IPS-18a (cell line): ENCODE data around the gene GNG13.

Experiments
- H3K27ac ChIP-seq: one replicate; pipeline ENCODE4 v1.5.1; 2013; ENCODE audit warnings: low read length
- H3K27me3 ChIP-seq: one replicate; pipeline ENCODE4 v1.6.1; 2013; ENCODE audit warnings: mild to moderate bottlenecking, low read length; ENCODE audit not compliant: control insufficient read depth, insufficient read depth
- H3K36me3 ChIP-seq: one replicate; pipeline ENCODE4 v1.6.1; 2013; ENCODE audit warnings: low read depth, low read length; ENCODE audit not compliant: control insufficient read depth
- H3K4me1 ChIP-seq: one replicate; pipeline ENCODE4 v1.6.1; 2013; ENCODE audit warnings: low read depth, low read length; ENCODE audit not compliant: control insufficient read depth
- H3K4me3 ChIP-seq: one replicate; pipeline ENCODE4 v1.5.1; 2013; ENCODE audit warnings: low read length
- H3K9ac ChIP-seq: one replicate; pipeline ENCODE4 v1.6.1; 2013; ENCODE audit warnings: mild to moderate bottlenecking, low read length, moderate library complexity
- H3K9me3 ChIP-seq: one replicate; pipeline ENCODE4 v1.6.1; 2013; ENCODE audit warnings: low read depth, low read length; ENCODE audit not compliant: control insufficient read depth

Gene GNG13

GRCh38 chr16:787978-788398 lies 12.5 kb downstream of the GNG13 start, which contains the start of gene RPUSD1:
TSS of gene RPUSD1 (minus strand) at chr16:788381. CDS start at chr16:787737, 644 bp downstream.
- no peaks in the 10 kb centered on the region for H3K9me3 ChIP-seq
- H3K27me3 ChIP-seq, result no peaks in the 10 kb centered on the region
- peaks cover 22% of the 10 kb centered on the region for H3K36me3 ChIP-seq
- H3K9ac ChIP-seq, result peak within 1 kb of the TSS; percentile 69
- peak within 1 kb of the TSS; percentile 89 for H3K4me3 ChIP-seq
- H3K27ac ChIP-seq, result no peak within 1 kb of the TSS
- H3K4me1 ChIP-seq, result no peaks in the 10 kb centered on the region

DNA sequence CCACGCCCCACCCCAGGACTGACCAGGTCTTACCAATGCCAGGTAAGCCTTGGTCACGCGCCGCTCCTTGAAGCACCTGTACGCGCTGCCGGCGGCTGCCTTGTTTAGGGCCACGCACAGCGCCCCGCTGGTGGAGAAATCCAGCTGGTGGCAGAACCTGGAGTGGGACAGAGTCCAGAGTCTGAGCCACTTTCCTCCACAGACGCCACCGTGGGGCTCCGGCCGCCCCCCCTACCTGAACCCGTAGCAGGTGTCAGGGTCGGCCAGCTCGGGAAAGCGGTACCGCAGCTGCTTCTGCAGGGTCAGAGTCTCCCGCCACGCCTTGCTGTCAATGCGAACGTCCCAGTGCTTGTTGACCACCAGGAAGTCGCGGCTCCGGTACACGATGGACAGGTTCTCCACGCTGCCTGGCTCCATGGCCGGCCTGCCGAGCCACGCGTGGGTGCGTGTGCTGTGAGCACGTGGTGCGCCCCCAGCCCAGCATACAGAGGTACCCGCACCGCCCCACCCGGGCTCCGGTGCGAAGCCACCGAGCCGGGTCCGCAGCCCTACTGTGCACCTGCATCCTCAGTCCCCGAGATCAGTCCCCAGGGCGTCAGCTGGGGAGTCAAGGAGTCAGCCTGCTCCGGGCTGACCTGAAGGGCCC lies 13.1 kb downstream of the GNG13 start:
- Histone ChIP-seq H3K27me3 (no peaks in the 10 kb centered on the region), H3K4me1 (no peaks in the 10 kb centered on the region), H3K36me3 (peaks cover 22% of the 10 kb centered on the region), H3K9me3 (no peaks in the 10 kb centered on the region), H3K27ac (no peak overlapping the region), H3K9ac (peak overlapping the region; percentile 69), H3K4me3 (peak overlapping the region; percentile 89)

- Histone ChIP-seq H3K27me3 (no peaks in the 10 kb centered on the region), H3K4me1 (no peaks in the 10 kb centered on the region), H3K36me3 (peaks cover 11% of the 10 kb centered on the region), H3K9ac (no peak overlapping the region), H3K9me3 (no peaks in the 10 kb centered on the region), H3K27ac (no peak overlapping the region), H3K4me3 (no peak overlapping the region)
Measured at GRCh38 chr16:785563-786535, 14.7 kb downstream of the GNG13 start.

DNA sequence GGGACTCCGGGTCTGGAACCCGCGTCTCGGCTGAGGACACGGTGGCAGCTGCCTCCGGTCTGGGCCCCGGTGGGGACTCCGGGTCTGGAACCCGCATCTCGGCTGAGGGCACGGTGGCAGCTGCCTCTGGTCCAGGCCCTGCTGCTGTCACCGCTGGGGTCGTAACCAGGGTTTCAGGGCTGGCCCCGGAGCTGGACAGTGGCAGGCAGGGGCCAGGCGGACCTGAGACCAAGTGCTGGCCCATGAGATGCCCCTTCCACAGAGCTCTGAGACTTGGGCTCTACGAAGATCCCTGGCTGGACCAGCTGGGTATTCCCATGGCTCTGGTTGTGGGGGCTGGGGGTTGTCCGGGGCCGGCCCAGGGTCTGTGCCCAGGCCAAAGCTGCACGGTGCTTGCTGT lies 16.1 kb downstream of the GNG13 start:
- Histone ChIP-seq H3K27me3 (no peaks in the 10 kb centered on the region), H3K27ac (no peak overlapping the region), H3K4me3 (no peak overlapping the region), H3K4me1 (no peaks in the 10 kb centered on the region), H3K36me3 (peaks cover 6% of the 10 kb centered on the region), H3K9ac (no peak overlapping the region), H3K9me3 (no peaks in the 10 kb centered on the region)

DNA sequence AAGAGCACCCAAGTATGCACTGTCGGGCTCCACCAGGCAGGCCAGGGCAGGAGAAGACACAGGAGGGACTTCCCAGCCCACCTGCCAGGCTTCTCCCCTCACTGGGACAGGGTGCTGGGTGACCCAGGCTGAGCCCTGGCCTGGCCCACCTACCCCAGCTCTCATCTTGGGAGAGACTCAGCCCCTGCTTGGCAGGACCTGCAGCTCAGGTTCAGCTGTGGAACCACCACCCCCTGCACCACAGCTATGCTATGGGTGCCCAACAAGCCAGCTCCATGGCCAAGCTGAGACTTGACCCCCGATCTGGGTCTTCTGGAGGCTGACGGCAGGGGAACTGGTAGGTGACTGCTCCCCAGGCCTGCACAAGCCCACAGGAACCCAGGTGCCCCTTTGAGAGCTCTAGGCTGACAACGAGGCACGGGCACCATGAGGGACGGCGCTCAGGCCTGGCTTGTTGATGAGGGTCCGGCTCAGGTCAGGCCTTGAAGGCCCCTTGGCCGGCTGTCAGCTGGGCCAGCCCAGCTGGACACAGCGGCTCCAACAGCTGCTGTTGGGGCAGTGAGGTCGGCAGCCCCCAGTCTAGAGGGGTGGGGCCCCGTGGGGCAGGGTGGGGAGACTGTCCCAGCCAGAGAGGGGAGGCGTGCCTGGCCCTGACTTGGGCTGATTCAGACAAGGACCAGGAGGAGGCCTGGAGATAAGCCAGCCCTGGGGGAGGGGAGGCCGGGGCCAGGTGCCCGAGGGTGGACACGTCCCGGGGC lies 17.0 kb downstream of the GNG13 start:
- no peak overlapping the region for H3K27ac ChIP-seq
- no peaks in the 10 kb centered on the region for H3K4me1 ChIP-seq
- peaks cover 6% of the 10 kb centered on the region for H3K36me3 ChIP-seq
- H3K9ac ChIP-seq, result no peak overlapping the region
- no peaks in the 10 kb centered on the region for H3K9me3 ChIP-seq
- H3K4me3 ChIP-seq, result no peak overlapping the region
- no peaks in the 10 kb centered on the region for H3K27me3 ChIP-seq

DNA sequence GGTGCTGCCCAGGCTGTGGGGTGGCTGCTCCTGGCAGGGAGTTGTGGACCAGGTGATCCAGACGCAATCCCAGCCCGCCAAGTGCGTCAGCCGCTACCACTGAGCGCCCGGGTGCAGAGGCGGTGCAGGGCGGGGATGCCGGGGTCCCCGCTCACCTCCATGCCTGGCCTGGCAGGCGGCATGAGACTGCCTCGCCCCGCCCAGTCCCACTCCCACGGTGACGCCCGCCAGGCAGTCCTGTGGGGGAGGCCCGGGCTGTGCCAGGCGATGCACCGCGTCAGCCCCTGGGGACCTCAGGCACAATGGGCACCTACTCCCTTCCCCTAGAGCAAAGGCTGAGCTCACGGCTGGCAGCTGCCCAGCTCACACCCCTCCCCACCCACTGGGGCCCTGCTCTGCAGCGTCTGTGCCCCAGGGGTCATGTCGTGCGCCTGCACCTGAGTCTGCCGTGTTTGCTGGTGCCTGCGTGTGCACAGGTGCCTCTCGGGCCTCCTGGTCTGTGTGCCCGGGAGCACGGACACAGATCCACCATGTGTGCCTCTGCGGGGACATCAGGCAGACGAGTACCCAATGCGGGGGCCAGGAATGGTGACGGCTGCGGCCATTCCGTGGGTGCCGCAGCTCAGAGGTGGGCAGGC lies 17.6 kb downstream of the GNG13 start:
- H3K27me3 ChIP-seq, result no peaks in the 10 kb centered on the region
- H3K36me3 ChIP-seq, result peaks cover 6% of the 10 kb centered on the region

DNA sequence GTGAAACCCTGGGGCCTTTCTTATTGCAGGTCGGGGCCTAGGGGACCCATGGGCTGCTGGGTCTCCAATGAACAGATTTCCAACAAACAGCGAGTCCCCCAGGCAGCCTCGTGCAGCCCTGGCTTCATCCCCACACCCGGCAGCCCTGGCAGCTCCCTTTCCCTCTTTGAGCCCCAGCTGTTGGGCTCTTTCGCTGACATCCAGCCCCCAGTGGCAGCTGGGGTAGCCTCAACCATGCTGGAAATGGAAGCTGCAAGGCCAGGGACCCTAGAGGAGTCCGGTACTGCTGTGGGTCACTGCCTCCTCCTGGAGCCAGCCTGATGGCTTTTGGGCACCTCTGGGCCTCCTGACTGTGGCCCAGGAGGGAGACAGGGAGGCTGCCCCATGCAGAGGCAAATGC lies 18.3 kb downstream of the GNG13 start:
- Histone ChIP-seq H3K9me3 (no peaks in the 10 kb centered on the region), H3K27ac (no peak overlapping the region), H3K4me1 (no peaks in the 10 kb centered on the region), H3K36me3 (peaks cover 6% of the 10 kb centered on the region), H3K27me3 (no peaks in the 10 kb centered on the region), H3K9ac (no peak overlapping the region), H3K4me3 (no peak overlapping the region)

More for the DNA sequence above, 17.6 kb downstream of the GNG13 start:
- Histone ChIP-seq H3K4me1 (no peaks in the 10 kb centered on the region), H3K9ac (no peak overlapping the region), H3K9me3 (no peaks in the 10 kb centered on the region), H3K4me3 (no peak overlapping the region), H3K27ac (no peak overlapping the region)

- peaks cover 4% of the 10 kb centered on the region for H3K36me3 ChIP-seq
- H3K9ac ChIP-seq, result no peak overlapping the region
- no peaks in the 10 kb centered on the region for H3K4me1 ChIP-seq
- no peak overlapping the region for H3K27ac ChIP-seq
- H3K9me3 ChIP-seq, result no peaks in the 10 kb centered on the region
- no peak overlapping the region for H3K4me3 ChIP-seq
- no peaks in the 10 kb centered on the region for H3K27me3 ChIP-seq
Measured at GRCh38 chr16:781346-782010, 19.1 kb downstream of the GNG13 start.

DNA sequence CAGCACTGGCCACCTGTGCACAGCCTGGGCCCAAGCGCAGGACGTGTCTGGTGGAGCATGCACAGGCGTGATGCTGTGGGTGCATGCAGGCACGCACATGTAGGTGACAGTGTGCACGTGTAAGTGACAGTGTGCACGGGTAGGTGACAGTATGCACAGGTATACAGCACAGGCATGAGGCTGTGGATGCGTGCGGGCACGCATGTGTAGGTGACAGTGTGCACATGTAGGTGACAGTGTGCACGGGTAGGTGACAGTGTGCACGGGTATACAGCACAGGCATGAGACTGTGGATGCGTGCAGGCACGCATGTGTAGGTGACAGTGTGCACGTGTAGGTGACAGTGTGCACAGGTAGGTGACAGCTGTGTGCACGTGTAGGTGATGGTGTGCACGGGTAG lies 20.2 kb downstream of the GNG13 start:
- Histone ChIP-seq H3K4me1 (no peaks in the 10 kb centered on the region), H3K4me3 (no peak overlapping the region), H3K36me3 (no peaks in the 10 kb centered on the region), H3K27ac (no peak overlapping the region), H3K27me3 (no peaks in the 10 kb centered on the region), H3K9ac (no peak overlapping the region), H3K9me3 (no peaks in the 10 kb centered on the region)

GRCh38 chr16:779561-779960 lies 21.0 kb downstream of the GNG13 start:
- Histone ChIP-seq H3K9ac (no peak overlapping the region), H3K4me1 (no peaks in the 10 kb centered on the region), H3K4me3 (no peak overlapping the region), H3K27me3 (no peaks in the 10 kb centered on the region), H3K27ac (no peak overlapping the region), H3K36me3 (no peaks in the 10 kb centered on the region), H3K9me3 (no peaks in the 10 kb centered on the region)
